NCI-H345 (cell line): ENCODE measurements around the gene DNAH6.
"Not testable (repeated sequence)": the region's sequence is repeated elsewhere in the genome, so short reads cannot be mapped to it uniquely, and the experiment has no call there.

Experiments used
- DNase-seq: peaks from one replicate; lab custom pipeline; 2025; lab: John Stamatoyannopoulos, UW

Gene DNAH6

GRCh38 chr2:84748341-84748740, 232.0 kb downstream of the DNAH6 start:
- no peak for DNase-seq

DNA sequence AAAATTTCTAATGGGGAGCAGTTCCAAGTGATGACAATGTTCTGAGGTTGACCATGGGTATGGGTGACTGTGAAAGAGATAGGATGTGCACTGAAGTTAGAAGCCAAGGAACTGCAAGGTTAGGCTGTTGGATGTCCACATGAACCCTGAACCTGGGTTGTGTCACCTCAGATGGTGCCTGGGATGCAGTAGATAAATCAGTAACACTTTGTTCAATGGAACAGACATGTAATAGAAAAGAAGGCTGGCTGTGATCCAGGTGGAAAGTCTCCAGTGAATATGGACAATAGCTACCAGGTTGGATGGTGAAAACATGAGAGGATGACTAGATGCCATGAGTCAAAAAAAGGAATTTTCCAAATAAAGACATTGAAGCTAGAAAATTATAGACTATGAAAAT, 233.1 kb downstream of the DNAH6 start:
- no peak for DNase-seq

GRCh38 chr2:84755096-84755495, 238.8 kb downstream of the DNAH6 start:
- DNase-seq = no peak

DNA sequence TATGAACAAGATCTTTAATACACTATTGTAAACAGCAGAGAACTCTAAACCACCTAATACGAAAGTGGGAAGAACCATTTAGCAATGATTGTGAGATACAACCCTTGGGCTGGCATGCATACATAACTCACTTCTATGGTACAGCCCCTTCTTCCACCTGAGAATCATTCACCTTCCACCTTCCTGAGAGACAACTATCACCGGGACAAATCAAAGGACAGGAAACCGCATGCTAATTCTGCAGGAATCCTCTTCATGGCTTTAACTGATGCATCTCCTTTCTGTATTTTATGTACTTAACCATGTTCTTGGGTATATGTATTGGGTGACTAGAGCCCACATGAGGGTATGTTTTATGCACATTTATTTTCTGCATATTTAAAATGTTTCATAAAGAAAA, 241.3 kb downstream of the DNAH6 start:
- DNase-seq = no peak

DNA sequence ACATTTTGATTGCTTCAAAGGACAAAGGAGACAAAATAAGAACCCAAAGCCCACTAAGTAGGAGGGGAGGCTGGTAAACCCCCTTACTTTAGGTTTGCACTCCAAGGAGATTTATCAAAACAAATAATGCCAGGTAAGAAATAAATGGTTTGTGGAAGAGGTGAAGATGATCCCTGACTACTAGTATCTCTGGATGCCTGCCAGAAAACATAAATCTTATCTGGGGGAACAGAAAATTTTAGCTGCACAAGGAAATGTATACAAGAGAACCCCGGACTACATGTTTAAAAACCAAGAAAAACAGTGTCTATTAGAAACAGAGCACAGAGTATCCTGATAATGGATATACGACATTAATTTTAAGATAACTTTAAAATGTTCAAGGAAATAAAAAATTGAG, 250.5 kb downstream of the DNAH6 start:
- DNase-seq = no peak

- DNase-seq = peak; percentile 43
Observed at GRCh38 chr2:84768840-84769239, 252.5 kb downstream of the DNAH6 start.

DNA sequence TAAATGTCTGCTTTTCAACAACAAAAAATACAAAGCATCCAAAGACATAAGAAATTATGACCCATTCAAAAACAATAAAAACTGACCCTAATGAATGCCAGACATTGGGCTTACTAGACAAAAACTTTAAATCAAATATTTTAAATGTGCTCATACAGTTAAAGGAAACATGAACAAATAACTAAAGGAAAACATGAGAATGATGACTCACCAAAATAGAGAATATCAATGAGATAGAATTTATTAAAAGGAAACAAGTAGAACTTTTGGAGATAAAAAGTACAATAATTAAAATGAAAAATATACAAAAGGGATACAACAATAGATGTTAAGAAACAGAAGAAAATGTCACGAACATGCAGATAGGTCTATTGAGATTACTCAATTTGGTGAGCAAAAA, 254.0 kb downstream of the DNAH6 start:
- DNase-seq = no peak

GRCh38 chr2:84771251-84771650, 255.0 kb downstream of the DNAH6 start:
- no peak for DNase-seq

DNA sequence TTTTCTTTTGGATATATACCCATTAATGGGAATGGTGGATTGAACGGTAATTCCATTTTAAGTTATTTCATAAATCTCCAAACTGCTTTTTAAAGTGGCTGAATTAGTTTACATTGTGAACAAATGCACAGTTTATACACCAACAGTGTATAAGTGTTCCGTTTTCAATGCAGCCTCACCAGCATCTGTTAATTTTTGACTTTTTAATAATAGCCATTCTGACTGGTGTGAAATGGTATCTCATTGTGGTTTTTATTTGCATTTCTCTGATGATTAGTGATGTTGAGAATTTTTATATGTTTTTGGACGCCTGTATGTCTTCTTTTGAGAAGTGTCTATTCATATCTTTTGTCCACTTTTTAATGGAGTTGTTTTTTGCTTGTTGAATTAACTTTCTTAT, 257.3 kb downstream of the DNAH6 start:
- not testable (repeated sequence) for DNase-seq

GRCh38 chr2:84776011-84776410, 259.7 kb downstream of the DNAH6 start:
- DNase-seq = no peak

DNA sequence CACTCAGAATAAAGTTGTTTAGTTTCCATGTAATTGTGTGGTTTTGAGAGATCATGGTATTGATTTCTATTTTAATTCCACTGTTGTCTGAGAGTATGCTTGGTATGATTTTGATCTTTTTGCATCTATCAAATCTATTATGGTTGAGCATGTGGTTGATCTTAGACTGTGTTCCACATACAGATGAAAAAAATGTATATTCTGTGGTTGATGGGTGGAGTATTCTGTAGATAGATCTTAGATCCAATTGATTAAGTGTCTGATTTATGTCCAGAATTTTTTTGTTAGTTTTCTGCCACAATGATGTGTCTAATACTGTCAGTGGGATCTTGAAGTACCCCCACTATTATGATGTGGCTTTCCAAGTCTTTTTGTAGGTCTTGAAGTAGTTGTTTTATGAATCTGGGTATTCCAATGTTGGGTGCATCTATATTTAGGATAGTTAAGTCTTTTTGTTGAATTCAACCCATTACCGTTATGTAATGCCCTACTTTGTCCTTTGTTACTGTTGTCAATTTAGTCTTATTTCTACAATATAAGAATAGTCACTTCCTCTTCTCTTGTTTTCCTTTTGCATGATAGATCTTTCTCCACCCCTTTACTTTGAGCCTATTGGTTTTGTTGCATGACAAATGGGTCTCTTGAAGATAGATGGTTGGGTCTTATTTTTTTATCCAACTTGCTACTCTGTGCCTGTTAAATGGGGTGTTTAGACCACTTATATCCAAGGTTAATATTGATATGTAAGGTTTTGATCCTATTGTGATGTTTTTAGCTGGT, 262.8 kb downstream of the DNAH6 start:
- no peak for DNase-seq

DNA sequence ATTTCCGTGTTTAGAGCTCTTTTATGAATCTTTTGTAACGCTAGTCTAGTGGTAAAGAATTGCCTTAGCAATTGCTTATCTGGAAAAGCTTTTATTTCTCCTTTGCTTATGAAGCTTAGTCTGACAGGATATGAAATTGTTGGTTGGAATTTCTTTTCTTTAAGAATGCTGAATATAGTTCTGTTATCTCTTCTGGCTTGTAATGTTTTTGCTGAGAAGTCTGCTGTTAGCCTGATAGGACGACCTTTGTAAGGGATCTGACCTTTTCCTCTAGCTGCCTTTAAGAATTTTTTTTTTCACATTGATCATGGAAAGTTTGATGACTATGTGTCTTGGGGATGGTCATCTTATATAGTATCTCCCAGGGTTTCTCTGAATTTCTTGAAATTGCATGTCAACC, 263.5 kb downstream of the DNAH6 start:
- no peak for DNase-seq

DNA sequence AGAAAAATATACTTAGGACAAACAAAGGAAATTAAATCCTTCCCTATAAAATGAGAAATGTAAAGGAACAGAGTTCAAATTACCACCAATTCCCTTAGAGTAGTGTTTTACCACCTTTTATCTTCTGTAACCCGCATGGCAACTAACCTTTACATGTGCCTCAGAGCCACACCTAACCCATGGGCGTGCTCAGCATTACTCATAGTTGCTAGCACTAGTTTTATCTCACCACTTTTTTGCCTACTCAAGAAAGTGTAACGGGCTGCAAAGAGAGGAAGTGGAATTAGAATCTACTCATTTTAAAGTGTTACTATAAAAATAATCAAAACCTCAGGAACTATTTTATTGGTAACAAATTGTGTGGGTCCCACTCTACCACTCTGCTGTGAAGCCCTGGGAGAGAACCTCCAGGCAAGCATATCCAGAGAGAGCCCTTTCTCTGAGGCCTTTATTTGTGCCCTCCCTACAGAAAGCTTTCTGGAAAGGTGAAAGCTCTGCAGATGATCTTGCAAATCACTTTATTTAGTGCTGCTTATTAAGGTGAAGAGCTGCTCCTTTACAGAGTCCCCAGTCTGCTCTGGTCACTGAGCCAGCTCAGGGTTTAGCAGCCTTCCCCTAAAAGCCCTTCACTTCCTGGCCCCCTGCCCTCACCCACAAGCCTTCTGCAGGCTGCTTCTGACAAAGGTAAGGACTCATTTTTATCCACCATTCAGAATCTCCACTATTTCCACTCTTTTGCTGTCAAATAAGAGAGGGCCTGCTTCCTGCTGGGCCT, 265.8 kb downstream of the DNAH6 start:
- no peak for DNase-seq

GRCh38 chr2:84782717-84783442, 266.6 kb downstream of the DNAH6 start:
- DNase-seq = no peak

- DNase-seq = no peak
Observed at GRCh38 chr2:84785950-84786349, 269.7 kb downstream of the DNAH6 start.

DNA sequence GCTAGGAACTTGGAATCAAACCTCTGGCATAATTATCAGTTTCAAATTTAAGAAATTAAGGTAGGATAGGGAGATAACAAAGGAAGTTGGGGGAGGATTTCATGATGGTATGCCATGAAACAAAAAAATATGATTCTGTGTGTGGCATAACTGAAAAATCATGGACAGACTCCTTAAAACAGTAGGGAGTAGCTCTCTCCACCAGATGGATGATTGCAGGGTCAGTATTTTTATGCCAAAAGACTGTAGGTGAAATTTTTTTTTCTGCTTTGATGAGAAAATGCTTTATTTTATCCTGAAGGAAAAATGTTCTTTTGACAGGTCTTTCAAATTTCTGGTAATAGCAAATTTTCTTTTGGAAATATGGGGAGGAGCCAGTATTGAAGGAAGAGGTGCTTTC, 270.3 kb downstream of the DNAH6 start:
- DNase-seq = no peak

- DNase-seq = no peak
Observed at GRCh38 chr2:84788027-84788426, 271.7 kb downstream of the DNAH6 start.

DNA sequence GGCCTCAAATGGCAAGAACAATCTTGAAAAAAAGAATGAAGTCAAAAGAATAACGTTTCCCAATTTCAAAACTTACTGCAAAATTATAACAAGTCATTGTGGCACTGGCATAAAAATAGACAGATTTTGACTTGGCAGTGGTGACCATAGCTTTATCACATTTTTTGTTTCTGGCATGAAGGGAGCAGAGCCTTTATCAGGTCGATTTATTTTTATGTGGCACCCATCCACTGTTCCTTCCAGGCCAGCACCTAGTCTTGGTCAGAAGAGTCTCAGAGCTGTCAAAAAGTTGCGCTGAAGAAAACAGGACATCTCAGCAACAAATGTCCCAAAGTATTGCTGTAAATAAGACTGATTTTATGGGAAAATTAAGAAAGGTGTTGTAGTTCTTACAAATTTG, 272.2 kb downstream of the DNAH6 start:
- no peak for DNase-seq

- DNase-seq = no peak
Observed at GRCh38 chr2:84792856-84793522, 276.7 kb downstream of the DNAH6 start.

DNA sequence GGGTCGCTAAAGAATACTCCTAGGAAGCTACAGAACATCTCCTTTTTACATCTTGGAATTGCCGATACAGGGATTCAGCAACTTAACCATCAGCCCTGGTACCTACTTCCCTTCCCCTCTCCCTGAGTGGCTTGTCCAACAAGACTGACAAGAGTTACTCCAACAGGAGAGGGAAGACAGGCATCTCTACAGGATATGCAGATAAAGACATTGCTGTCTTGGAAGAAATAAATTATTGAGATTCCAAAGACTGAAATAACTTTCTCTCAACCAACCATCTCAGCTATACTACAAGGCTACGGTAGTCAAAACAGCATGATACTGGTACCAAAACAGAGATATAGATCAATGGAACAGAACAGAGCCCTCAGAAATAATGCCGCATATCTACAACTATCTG, 277.3 kb downstream of the DNAH6 start:
- DNase-seq = no peak

GRCh38 chr2:84796798-84797197, 280.5 kb downstream of the DNAH6 start:
- DNase-seq = no peak

GRCh38 chr2:84797271-84797670, 281.0 kb downstream of the DNAH6 start:
- DNase-seq = no peak
